CD4-positive, alpha-beta T cell (primary cell): ENCODE data around the gene GRID1. TPM values are rescaled to one million over a fixed set of nuclear protein-coding genes. Genes with fewer than 3 reads are reported as not detected.

ENCODE experiments used
- ATAC-seq: fragments of 200-7000 bp; cut with Tn5 transposase; one replicate; pipeline ENCODE4 v1.10.0; 2022; ENCODE audit warnings: mild to moderate bottlenecking; ENCODE audit not compliant: poor library complexity
- CTCF ChIA-PET: fragments of 350-600 bp; sonication (Branson Sonifier 250); formaldehyde crosslinking; loops from one replicate; lab custom pipeline; 2021; ENCODE audit warnings: antibody characterized with exemption, inconsistent platforms; lab: Charles Lee
- POLR2A ChIA-PET: fragments of 350-600 bp; sonication (Branson Sonifier 250); formaldehyde crosslinking; loops from one replicate; lab custom pipeline; 2021; ENCODE audit warnings: antibody characterized with exemption, inconsistent platforms; lab: Charles Lee
- DNase-seq, 14 experiments: peaks; one replicate each; pipeline ENCODE4 v3.0.0-alpha.2; 2013 to 2020; ENCODE audit warnings: mixed read lengths in 2 of 14
- H3K27ac ChIP-seq, 2 donors: one replicate each; pipeline versions ENCODE4 v1.5.1 to v1.7.0; 2013; ENCODE audit warnings: low read length in 2 of 2, low read depth in 1 of 2, mild to moderate bottlenecking in 1 of 2
- H3K27me3 ChIP-seq, 2 experiments: 1 replicate in 1 of 2; 2 replicates in 1 of 2; pipeline versions ENCODE4 v1.6.1 to v1.7.0; 2013; ENCODE audit warnings: low read length in 2 of 2, control low read depth in 1 of 2, mild to moderate bottlenecking in 1 of 2, moderate library complexity in 1 of 2; ENCODE audit not compliant: insufficient read depth in 2 of 2, control insufficient read depth in 1 of 2
- H3K36me3 ChIP-seq: one replicate; pipeline ENCODE4 v1.6.1; 2013; ENCODE audit warnings: low read length, control low read depth; ENCODE audit not compliant: insufficient read depth
- H3K4me1 ChIP-seq: one replicate; pipeline ENCODE4 v1.6.1; 2013; ENCODE audit warnings: low read length, control low read depth; ENCODE audit not compliant: insufficient read depth
- H3K4me3 ChIP-seq: one replicate; pipeline ENCODE4 v1.5.1; 2013; ENCODE audit warnings: mild to moderate bottlenecking, low read length, moderate library complexity
- H3K9me3 ChIP-seq, 2 experiments: 1 replicate in 1 of 2; 2 replicates in 1 of 2; pipeline versions ENCODE4 v1.6.1 to v1.7.0; 2013; ENCODE audit warnings: low read length in 2 of 2, mild to moderate bottlenecking in 2 of 2, control low read depth in 1 of 2, moderate library complexity in 1 of 2; ENCODE audit not compliant: control insufficient read depth in 1 of 2, insufficient read depth in 1 of 2
- H3K27ac Mint-ChIP-seq: one replicate; pipeline ENCODE4 v1.8.0; 2020; ENCODE audit warnings: mixed read lengths
- H3K27me3 Mint-ChIP-seq: one replicate; pipeline ENCODE4 v1.8.0; 2021; ENCODE audit warnings: mixed read lengths
- H3K36me3 Mint-ChIP-seq: one replicate; pipeline ENCODE4 v1.8.0; 2021; ENCODE audit warnings: low read depth, mixed read lengths
- H3K4me1 Mint-ChIP-seq: one replicate; pipeline ENCODE4 v1.8.0; 2021; ENCODE audit warnings: low read depth, mixed read lengths
- H3K4me3 Mint-ChIP-seq: one replicate; pipeline ENCODE4 v1.8.0; 2020; ENCODE audit warnings: mild to moderate bottlenecking, mixed read lengths
- H3K9me3 Mint-ChIP-seq: one replicate; pipeline ENCODE4 v1.8.0; 2020; ENCODE audit warnings: mixed read lengths
- CTCF ChIP-seq: fragments of 200-600 bp; IDR thresholded peaks from one replicate; pipeline ENCODE4 v1.8.0; 2022; ENCODE audit warnings: antibody characterized with exemption, mild to moderate bottlenecking
- intact Hi-C, 2 experiments: fragments of 100-400 bp; cut with DNase I in 1 of 2; cut with micrococcal nuclease in 1 of 2; formaldehyde crosslinking; loops; one replicate each; pipeline versions ENCODE4 v1.15.1 to v1.9.0; 2023 to 2025; cut with DNase I, micrococcal nuclease
- total RNA-seq, 174 experiments: library from RNA in 2 of 174; stranded (reverse) in 2 of 174; gene quantifications; one replicate each; pipeline ENCODE4 v1.2.3 and lab custom pipeline; 2021 to 2026

The GRID1 gene
- total RNA-seq, 2 experiments from 2014 or later, result not detected

GRCh38 chr10:85993840-85994507 is 372.6 kb downstream of the GRID1 start:
- Histone ChIP-seq H3K27ac (no peak overlapping the region), H3K4me3 (no peak overlapping the region), H3K4me1 (no peaks in the 10 kb centered on the region), H3K9me3 (no peaks in the 10 kb centered on the region), H3K27me3 (peaks cover 8 to 15% of the 10 kb centered on the region in 2 experiments), H3K36me3 (no peaks in the 10 kb centered on the region)
- H3K4me3 Mint-ChIP-seq, result no peak overlapping the region
- ATAC-seq (no peak), DNase-seq (no peak)
- no peaks in the 10 kb centered on the region for H3K9me3 Mint-ChIP-seq
- H3K27ac Mint-ChIP-seq, result no peak overlapping the region
- no peaks in the 10 kb centered on the region for H3K4me1 Mint-ChIP-seq
- intact Hi-C loops, result loop anchor here (5.0 kb wide), 1 partner anchor 383 kb away; no protein-coding TSS in a partner anchor
- H3K27me3 Mint-ChIP-seq, result peaks cover 27% of the 10 kb centered on the region
- CTCF ChIA-PET, result no interaction called here
- TF ChIP-seq CTCF, result no peak
- H3K36me3 Mint-ChIP-seq, result no peaks in the 10 kb centered on the region
- POLR2A ChIA-PET, result no interaction called here

GRCh38 chr10:85993140-85993539 is 373.5 kb downstream of the GRID1 start:
- H3K4me1 ChIP-seq, result no peaks in the 10 kb centered on the region

GRCh38 chr10:85992324-85992723 is 374.3 kb downstream of the GRID1 start:
- Mint-ChIP-seq H3K27ac (no peak overlapping the region), H3K36me3 (no peaks in the 10 kb centered on the region), H3K9me3 (no peaks in the 10 kb centered on the region), H3K27me3 (peaks cover 43% of the 10 kb centered on the region), H3K4me1 (no peaks in the 10 kb centered on the region), H3K4me3 (no peak overlapping the region)
- no peak overlapping the region for H3K4me3 ChIP-seq
- CTCF ChIA-PET, result no interaction called here
- H3K27me3 ChIP-seq, result peaks cover 8 to 15% of the 10 kb centered on the region in 2 experiments
- H3K9me3 ChIP-seq, result peaks cover 0 to 3% of the 10 kb centered on the region in 2 experiments
- ATAC-seq, result no peak
- no peaks in the 10 kb centered on the region for H3K36me3 ChIP-seq
- intact Hi-C loops, result loop anchor here (5.0 kb wide), 1 partner anchor 385 kb away; no protein-coding TSS in a partner anchor
- H3K4me1 ChIP-seq, result no peaks in the 10 kb centered on the region
- H3K27ac ChIP-seq, result no peak overlapping the region
- no peak for TF ChIP-seq CTCF
- no peak for DNase-seq
- POLR2A ChIA-PET, result no interaction called here

More at GRCh38 chr10:85993140-85993539, 373.5 kb downstream of the GRID1 start:
- ChIA-PET CTCF (no interaction called here), POLR2A (no interaction called here)
- H3K27me3 Mint-ChIP-seq, result peaks cover 35% of the 10 kb centered on the region
- no peaks in the 10 kb centered on the region for H3K36me3 Mint-ChIP-seq
- H3K4me1 Mint-ChIP-seq, result no peaks in the 10 kb centered on the region
- intact Hi-C loops, result loop anchor here (5.0 kb wide), 1 partner anchor 384 kb away; no protein-coding TSS in a partner anchor
- Histone ChIP-seq H3K4me3 (no peak overlapping the region), H3K27me3 (peaks cover 8 to 15% of the 10 kb centered on the region in 2 experiments), H3K36me3 (no peaks in the 10 kb centered on the region), H3K27ac (no peak overlapping the region), H3K9me3 (peaks cover 0 to 3% of the 10 kb centered on the region in 2 experiments)
- H3K27ac Mint-ChIP-seq, result no peak overlapping the region
- no peak for DNase-seq
- no peaks in the 10 kb centered on the region for H3K9me3 Mint-ChIP-seq
- ATAC-seq, result no peak
- no peak overlapping the region for H3K4me3 Mint-ChIP-seq
- TF ChIP-seq CTCF, result no peak
